ENCODE data around the gene HLA-G.

GRCh38 chr6:29815118-29815750, 12.4 kb upstream of the HLA-G start:
- no peak for TF ChIP-seq SUZ12 (IDR thresholded peaks at IDR 0.05; ENCODE audit: extremely low read depth, insufficient read depth, insufficient read length)
- TF ChIP-seq YY1 (IDR thresholded peaks at IDR 0.05; ENCODE audit: insufficient read depth, insufficient read length) = no peak
- no peak for TF ChIP-seq ZNF274 (IDR thresholded peaks at IDR 0.05; ENCODE audit: low read depth, low read length)

All from NT2/D1 (cell line).